Stimulated activated naive CD4-positive, alpha-beta T cell (primary cell): ENCODE results near the gene HOXC5.

Experiments
- DNase-seq, 6 experiments: peaks; one replicate each; lab custom pipeline; 2025; lab: John Stamatoyannopoulos, UW

Gene HOXC5

DNA sequence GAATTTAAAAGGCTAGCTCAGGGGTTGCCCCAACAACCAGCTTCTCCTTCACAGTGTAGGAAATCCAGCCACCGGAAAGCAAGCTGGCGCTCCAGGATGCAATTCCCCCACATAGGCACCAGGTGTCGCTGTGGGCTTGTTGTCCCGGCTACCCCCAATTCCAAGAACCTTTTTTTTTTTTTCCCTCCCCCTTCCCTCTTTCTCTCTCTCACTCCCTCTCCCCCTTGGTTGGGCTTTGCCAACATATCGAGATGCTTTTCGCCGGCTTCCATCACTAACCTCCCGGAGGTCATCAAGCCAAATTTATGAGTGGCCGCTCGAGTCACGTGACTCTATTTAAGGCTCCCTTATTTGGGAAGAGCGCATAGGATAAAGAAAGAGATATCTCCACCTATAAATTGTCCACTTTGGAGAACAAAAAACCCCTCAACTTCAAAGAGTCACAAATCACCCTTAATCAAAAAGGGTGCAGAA is at the start of gene HOXC5:
Gene HOXC5 (plus strand): TSS at position 424 of the 474 bp plus-strand sequence. CDS start 73 bp downstream, outside the sequence.
- peak; percentile 10 to 81 (median 48) for DNase-seq

DNA sequence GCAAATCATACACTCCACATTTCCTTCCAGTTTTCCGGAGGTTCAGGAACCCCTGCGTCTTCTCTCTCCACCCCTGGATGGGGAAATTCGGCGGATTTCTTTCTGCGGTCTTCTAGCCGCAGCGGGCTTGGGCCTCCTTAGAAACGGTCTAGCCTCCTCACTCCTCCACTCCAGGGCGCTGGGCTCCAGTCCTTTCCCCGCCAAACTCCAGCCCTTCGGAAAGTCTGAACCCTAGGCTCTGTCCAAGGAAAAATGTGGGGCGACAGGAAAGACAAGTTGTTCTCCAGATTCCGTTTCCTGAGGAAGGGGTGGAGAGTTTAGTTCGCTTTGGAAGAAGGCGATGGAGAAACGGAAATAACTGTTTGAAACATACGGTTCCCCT is 49.3 kb upstream of the HOXC5 start:
- DNase-seq: peak in 1 of 6 experiments; percentile 39

DNA sequence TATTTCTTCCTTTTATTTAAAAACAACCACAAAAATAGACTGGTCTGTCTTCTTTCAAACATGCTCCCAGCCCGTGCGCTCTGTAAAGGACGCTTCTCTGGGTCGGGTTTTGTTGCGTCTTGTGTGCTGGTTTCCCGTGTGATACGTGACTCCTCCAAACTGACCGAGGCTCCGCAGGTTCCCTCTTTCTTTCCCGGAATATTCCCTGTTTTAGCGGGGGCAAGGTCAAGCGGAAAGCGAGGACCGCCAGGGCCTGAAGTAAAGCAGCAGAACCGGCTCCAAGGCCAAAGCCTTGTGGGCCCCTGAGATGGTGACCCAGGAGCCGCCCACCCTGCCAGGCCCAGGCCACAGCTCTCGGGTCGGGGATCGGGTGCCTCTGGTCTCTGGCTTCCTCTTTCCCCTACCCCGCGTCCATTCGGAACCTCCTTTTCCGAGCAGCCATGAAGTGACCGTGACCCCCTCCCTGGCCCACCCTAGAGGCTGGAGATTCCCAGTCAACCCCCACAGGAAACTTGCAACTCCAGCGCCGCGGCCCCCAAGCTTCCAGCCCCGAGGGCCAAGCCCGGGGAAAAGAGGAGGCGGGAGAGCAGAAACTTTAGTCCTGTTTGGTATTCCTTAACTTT is 48.8 kb upstream of the HOXC5 start:
- DNase-seq: peak in 1 of 6 experiments; percentile 30

DNA sequence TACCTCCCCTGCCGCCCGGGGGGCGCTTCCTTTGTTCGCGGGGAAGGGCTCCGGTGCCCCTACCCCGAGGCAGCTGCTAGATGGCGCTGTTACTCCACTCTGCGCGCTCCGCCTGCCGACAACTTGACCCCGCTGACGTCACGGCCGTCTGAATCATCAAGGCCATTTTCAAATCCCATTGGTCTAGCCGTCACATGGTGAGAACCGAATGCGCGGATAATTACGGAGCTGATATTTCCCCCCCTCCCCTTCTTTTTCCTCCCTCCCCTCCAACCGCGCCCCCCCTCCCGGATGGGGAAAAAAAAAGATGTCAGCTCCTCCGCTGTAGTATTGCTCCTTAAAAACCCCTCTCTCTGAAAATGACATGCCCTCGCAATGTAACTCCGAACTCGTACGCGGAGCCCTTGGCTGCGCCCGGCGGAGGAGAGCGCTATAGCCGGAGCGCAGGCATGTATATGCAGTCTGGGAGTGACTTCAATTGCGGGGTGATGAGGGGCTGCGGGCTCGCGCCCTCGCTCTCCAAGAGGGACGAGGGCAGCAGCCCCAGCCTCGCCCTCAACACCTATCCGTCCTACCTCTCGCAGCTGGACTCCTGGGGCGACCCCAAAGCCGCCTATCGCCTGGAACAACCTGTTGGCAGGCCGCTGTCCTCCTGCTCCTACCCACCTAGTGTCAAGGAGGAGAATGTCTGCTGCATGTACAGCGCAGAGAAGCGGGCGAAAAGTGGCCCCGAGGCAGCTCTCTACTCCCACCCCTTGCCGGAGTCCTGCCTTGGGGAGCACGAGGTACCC is 47.8 kb upstream of the HOXC5 start, which contains the start of gene HOXC10:
Gene HOXC10 (plus strand): TSS at position 246 of the 791 bp plus-strand sequence. CDS start 114 bp downstream, at position 360.
- peak in 5 of 6 experiments; percentile 33 to 60 (median 54) for DNase-seq

DNA sequence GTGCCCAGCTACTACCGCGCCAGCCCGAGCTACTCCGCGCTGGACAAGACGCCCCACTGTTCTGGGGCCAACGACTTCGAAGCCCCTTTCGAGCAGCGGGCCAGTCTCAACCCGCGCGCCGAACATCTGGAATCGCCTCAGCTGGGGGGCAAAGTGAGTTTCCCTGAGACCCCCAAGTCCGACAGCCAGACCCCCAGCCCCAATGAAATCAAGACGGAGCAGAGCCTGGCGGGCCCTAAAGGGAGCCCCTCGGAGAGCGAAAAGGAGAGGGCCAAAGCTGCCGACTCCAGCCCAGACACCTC is 47.2 kb upstream of the HOXC5 start:
- DNase-seq: no peak

DNA sequence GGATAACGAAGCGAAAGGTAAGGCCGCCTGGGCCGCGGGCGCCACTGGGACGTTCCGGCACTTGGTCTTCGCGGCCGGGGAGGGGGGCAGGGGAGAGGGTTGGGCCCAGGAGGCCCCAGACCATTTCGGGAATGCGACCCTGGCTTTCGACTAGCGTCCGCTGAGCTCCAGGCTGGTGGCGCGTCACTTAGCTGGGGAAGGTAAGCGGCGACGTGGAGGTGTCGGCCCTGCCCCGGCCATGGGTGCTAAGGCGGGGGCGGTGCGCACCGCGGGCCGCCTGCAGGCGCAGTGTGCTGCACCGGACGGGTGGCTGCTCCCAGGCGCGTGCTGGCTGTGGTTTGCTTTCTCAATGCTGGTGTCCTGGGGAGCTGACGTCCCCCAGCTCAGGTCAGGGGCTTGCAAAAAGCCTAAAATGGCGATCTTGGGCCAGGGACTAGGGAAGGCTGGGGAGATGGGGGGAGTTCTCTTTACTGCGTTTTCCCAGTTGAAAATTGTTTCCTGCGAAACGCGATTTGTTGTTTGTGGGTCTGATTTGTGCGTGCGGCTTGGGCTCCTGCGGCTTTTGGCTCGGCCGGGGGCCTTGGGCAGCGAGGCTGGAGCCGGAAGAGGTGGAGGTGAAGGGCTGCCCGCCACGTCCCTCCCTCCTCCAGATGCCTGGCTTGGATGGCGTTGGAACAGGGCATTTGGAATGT is 46.7 kb upstream of the HOXC5 start:
- peak in 1 of 6 experiments; percentile 49 for DNase-seq

DNA sequence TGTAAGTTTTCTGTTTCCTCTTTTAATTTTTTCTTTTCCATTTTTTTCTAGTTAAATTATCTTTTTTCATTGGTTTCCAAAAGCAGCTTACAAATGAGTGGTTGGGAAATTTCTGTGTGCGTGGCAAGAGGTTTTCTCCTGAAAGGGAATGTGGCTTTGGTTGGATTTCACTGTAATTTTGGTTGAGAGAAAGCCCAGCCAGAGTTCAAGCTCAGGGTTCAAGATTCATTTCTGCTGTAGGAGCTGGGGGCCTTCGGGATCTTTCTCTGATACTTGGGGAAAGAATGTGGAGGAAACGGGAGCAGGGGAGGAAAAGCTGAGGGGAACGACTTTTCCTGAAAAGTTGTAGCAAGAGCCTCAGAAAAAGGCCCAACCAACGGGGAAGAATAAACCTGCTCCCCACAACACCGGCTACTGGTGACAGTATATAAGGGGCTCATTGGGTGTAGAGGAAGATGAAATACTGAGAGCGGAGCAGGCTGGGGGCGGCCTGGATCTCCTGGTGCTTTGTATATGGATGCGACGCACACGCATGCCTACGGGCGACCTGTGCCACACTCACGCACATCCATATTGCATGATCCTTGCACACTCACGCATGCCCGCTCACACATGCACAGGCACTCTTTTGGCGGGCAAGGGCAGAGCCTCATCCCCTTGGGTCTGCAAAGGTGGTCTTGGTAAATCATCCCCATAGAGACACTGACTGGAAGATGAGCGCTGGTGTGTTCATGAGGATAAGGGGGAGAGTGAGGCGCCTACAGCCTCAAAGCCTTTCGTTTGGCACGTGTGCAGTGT is 46.0 kb upstream of the HOXC5 start:
- no peak for DNase-seq

DNA sequence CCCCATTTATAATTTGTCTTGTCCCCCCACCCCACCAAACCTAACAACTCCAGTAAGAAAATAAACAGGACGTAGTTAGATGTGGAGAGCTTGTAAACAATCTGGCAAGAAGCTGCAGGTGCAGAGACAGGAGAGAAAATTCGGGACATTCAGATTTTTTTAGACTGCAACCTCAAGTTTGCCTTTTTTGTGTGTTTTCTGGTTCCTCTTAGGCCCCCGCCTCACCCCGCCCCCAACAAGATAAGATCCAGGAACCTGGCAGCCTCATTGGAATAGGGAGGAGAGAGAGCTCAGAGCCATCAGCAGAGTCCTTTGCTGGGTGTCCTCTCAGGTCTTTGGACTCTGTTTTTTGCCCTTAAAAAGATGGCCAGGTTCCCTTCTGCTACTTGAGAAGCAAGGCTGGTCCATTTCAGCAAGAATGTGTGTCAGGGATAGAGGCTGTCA is 45.0 kb upstream of the HOXC5 start:
- DNase-seq: no peak

DNA sequence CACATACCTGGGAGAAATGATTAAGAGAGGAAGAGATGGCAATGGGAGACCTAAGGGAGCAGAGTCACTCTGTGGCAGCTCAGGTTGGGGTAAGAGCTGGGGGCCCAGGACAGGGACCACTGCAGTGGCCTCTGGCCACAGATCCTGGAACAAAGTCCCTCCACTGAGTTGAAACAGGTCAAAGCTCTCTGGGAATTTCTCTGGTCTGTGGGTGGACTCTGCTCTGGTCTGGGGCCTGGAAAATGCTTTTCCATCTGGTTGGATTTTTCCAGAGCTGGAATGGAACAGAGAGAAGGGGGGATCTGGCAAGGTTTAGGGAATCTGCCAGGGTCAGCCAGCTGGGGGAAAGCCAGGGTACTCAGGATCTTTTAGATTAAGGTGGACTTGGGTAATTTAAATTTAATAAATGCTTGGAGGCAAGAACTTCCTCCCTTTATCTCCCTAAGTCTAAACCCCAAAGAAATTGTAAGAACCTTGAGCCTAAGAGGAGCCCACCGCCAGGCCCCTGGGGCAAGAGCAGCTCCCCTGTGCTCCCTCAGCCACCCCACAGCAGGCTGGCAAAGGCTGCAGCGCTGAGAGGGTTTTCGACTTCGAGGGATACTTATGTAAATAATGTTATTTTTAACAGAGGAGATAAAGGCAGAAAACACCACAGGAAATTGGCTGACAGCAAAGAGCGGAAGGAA is 44.2 kb upstream of the HOXC5 start:
- DNase-seq: no peak

DNA sequence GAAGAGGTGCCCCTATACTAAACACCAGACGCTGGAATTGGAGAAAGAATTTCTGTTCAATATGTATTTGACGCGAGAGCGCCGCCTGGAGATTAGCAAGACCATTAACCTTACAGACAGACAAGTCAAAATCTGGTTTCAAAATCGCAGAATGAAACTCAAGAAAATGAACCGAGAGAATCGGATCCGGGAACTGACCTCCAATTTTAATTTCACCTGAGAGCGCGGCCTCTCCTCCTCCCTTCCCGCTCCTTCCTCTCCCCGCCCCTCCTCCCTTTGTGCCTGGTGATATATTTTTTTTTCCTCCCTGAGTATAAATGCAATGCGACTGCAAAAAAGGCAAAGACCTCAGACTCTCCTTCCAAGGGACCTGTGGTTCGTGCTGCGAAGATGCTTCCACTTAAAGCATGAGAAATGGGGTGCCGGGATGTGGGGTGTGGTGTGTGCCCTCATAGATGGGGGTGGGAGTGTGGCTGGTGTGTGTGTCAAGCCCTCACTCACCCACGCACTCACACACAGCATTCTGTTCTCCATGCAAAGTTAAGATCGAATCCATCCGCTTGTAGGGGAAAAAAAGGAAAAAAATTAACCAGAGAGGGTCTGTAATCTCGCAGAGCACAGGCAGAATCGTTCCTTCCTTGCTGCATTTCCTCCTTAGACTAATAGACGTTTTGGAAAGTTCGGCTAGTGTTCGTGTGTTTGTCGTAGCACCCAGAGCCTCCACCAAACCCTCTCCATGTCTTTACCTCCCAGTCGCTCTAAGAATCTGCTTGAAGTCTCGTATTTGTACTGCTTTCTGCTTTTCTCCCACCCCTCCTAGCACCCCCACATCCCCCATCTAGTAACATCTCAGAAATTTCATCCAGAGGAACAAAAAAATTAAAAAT is 43.4 kb upstream of the HOXC5 start:
- peak in 1 of 6 experiments; percentile 35 for DNase-seq

DNA sequence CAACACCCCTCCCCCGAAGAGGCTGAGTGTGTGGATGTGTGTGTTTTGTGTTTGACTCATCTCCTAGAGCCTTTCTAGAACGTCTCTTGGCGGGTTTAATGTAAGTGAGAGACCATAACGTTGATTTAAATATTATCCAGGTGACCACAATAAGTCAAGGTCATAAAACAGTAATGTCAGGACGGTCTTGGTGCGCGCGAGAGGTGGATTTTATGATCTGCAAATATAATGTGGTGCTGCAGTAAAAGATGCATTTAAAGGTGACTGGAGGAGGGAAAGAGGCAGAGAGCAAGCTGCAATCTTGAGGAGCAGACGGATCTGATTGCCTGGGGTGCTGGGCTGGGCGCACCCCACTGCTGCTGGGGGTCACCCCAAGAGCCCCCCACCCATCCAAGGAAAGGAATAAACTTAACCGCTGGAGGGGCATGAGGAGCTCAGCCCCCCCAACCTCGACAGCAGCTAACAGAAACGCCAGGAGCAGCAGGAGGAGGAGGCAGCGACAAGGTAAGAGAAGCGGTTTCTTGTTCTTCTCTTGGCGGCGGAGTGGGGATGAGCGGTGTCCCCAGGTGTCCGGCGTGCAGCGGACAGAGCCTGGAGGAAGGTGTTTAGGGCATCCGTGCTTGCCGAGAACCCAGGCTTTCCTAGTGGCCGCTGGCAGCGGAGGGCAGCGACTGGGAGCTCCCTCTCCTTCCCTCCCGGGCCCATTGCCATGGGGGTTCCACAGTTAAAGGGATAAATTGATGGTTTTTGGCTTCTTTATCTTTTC is 42.4 kb upstream of the HOXC5 start:
- DNase-seq: no peak

DNA sequence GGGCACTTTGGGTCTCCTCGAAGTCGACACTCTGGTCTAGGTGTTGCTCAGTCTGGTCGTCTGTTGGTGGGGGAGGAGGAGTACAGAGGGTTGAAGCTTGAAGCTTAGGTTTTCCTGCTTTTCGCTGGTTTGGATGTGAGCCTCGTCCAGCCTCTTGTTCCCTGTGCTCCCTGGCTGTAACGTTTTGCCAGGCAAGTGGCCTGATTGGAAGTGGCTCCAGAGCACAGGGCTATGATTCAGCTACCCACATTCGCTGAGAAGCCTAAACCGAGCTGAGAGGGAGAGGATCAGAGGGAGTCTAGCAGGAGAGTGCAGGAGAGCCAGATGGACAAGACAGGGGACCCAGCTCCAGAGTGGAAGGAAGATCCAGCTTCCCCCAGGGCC is 41.8 kb upstream of the HOXC5 start:
- DNase-seq: no peak

DNA sequence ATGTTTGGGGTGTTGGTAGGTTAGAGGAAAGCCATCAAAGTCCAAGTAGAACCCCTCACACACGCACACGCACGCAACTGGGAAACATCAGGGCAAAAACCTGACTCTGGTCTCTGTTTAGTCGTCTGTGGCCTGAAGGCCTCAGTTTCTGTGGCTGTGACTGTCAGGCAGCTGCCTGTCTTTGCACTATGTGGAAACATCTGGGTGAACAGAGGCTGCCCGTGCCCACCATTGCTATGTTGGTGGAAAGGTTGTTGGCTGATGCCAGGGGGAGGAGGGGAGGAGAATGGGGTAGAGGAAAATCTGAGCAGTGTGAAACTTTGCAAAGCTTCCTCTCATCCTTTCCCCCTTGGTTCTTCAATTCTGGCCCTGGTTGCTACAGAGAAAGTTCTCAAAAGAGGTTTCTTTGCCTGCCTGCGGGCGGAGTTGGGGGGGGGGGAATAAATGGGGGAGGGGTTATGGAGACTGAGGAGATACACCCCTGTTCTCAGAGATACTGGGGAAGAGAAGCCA is 40.4 kb upstream of the HOXC5 start:
- no peak for DNase-seq

DNA sequence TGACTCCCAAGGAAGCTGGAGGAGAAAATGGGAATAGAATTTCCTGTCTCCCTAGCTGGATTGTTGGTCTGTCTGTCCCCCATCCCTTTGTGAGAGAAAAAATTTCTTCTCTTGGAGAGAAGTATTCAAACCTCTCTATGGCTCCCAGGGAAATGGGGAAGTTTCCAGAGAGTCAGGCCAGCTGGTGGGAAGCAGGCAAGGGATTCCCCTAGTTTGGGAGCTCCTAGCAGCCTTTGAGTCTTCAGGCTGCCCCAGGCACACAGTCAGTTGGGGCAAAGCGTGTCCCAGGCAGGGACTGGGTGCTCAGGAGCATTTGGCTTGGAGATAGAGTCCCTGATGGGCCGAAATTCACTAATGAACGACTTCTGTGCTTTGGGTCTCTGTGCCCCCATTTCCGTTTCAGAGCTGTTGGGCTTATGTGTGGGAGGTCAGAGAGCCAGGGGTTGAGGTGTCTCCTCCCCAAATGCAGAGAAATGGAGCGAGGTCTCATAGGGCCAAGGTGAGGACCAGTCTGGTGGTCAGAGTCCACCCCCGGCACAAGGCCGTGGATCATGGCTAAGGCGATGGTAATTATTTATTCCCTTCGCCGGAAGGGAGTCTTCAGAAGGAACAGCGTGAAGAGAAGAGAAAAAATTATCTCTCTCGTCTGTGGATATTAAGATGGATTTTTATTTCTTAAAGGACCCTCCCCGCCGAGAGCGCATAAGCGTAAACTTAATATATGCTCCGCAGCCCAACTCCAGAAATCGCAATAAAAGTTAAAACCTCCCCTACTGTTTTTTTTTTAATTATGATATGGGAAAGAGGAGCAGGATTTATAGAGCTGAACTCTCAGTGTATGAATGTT is 39.5 kb upstream of the HOXC5 start:
- no peak for DNase-seq

DNA sequence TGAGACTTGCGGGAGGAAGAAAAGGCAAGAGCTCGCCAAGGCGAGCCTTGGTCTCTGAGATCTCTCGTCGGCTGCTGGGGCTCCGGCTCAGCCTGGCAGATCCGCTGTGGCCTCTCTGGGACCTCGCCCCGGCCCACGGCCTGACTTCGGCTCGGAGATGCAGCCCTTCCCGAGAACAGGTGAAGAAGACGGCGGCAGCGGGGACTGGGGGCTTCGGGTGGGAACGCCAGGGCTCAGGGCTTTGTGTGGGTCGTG is 38.9 kb upstream of the HOXC5 start:
- no peak for DNase-seq

DNA sequence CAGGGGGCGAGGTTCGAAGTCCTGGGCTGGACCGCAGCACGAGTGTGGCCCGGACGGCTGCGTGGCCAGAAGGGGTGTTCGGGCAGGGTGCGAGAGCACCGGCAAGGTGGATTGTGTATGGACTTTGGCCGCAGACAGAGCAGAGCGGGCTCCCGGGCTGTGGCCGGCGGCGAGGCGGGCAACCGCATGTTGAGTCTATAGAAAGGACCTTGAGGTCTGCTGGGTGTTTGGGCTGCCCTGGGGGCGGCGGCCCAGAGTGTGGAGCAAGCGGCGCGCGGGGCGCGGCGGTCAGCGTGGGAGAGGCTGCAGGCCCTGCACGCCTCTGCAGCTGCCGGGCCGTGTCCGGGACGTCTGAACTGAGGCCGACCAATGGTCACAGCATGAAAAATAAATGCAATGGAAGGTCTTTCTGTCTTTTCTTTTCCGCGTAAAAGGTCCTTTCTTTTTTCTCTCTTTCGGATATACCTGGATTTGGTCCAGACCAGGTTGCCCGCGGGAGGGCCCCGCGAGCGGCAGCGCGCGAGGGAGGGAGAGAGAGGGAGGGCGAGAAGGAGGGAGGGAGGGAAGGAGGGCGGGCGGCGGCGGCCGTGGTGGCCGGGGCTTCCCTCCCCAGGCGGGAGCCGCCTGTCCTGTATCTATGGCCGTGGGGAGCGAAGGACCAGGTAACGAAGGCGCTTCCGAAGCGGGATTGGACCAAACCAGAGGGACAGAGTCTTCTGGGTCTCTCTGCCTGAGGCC is 38.4 kb upstream of the HOXC5 start:
- no peak for DNase-seq

DNA sequence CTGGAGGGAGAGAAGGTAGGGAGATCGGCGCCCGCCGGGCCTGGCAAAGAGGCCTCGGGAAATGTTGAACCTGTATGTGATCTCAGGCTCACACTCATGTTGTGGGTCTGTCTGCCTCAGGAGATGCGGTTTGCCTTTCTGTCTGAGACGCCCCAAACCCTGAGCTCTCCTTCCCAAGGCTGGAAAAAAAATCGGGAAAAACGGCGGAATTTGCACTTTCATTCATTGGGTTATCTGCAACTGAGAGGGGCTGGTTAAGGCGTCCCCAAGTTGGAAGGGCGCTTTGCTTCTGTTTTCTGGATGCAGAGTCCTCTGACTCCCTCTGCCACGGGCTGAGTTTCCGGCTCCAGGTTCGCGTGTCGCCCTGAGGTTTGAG is 37.9 kb upstream of the HOXC5 start:
- peak in 1 of 6 experiments; percentile 53 for DNase-seq
